ENCODE data around the gene OR2T10.
"Not testable (repeated sequence)": the region's sequence is repeated elsewhere in the genome, so short reads cannot be mapped to it uniquely, and the experiment has no call there.

OR2T10 gene

DNA sequence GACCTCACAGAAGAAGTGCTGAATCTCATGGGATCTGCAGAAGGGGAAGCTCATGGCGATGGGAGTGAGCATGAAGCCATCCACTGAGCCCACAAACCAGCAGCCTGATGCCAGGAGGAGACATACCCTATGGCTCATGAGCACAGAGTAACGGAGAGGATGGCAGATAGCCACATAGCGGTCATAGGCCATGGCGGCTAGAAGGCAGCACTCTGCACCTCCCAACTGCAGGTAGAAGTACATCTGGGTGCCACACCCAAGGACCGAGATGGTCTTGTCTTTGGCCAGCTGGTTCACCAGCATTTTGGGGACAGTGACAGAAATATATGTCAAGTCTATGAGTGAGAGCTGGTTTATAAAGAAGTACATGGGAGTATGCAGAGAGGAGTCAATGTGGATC is 4.3 kb downstream of the OR2T10 start:
- DNase-seq (ENCODE audit: low read depth in 3 of 3): no peak

- no peak for DNase-seq (ENCODE audit: low read depth in 3 of 3)
These were observed 4.8 kb downstream of the OR2T10 start for GRCh38 chr1:248592655-248593054.

DNA sequence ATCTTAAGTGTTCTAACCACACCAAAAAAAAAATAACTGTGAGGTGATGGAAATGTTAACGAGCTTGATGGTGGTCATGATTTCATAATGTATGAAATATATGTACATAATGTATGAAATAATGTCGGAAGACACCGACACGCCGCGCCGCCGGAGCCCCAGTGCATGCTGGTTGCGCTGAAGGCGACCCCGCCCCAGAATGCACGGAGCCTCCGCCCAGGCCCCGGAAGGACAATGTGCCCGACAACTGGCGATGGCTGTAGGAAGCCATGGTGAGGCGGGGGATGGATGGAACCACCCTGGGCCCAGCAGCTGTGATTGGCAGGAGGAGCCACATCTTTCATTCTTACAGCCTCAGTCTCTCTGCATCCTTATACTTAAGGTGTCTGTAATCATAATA is 7.4 kb downstream of the OR2T10 start:
- DNase-seq (ENCODE audit: low read depth in 3 of 3): no peak

- no peak for DNase-seq (ENCODE audit: low read depth in 3 of 3)
These were observed 8.2 kb downstream of the OR2T10 start for GRCh38 chr1:248589334-248589733.

GRCh38 chr1:248585266-248585665 is 12.2 kb downstream of the OR2T10 start:
- no peak for DNase-seq (ENCODE audit: low read depth in 3 of 3)

GRCh38 chr1:248576260-248576980 is 21.1 kb downstream of the OR2T10 start:
- no peak for DNase-seq (ENCODE audit: low read depth in 3 of 3)

DNA sequence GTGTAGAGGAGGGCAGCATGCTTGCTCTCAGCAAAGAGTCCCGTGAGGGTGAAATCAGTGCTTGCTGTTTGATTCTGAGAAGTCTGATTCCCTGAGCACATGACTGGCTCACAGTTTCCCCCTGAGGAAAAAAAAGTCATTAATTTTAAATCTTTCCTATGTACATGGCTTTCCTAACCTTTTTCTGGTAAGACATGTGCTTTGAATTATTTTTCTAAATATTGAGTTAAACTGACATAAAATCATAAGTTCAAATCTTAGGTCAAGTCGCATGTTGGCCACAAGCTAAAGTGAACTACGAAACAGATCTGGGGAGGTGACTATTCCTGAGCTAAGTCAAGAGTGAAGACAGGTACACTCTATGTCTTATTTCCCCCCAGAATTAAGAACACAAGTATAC is 22.8 kb downstream of the OR2T10 start, which contains the start of gene OR2T34:
Gene OR2T34 (minus strand): TSS at position 101 of the 400 bp plus-strand sequence. CDS start 0 bp downstream, at position 101.
- DNase-seq (ENCODE audit: low read depth in 3 of 3): not testable (repeated sequence)

- not testable (repeated sequence) for DNase-seq (ENCODE audit: low read depth in 3 of 3)
These were observed 23.6 kb downstream of the OR2T10 start for GRCh38 chr1:248573856-248574255.

GRCh38 chr1:248572049-248572448 is 25.5 kb downstream of the OR2T10 start:
- not testable (repeated sequence) for DNase-seq (ENCODE audit: low read depth in 3 of 3)

DNA sequence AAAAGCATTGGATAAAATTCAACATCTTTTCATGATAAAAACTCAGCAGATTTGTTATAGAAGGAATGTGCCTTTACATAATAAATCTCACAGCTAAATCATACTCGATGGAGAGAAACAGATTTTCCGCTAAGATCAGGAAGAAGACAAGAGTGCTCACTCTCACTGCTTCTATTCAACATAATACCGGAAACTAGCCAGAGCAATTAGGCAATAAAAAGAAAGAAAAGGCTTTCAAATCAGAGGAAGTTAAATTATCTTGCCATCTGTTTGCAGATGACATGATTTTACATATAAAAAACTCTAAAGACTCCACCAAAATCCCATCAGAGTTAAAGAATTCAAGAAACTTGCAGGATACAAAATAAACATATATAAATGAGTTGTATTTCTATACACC is 26.7 kb downstream of the OR2T10 start:
- DNase-seq (ENCODE audit: low read depth in 3 of 3): not testable (repeated sequence)

- DNase-seq (ENCODE audit: low read depth in 3 of 3): not testable (repeated sequence)
These were observed 28.5 kb downstream of the OR2T10 start for GRCh38 chr1:248569049-248569448.

GRCh38 chr1:248565530-248566373 is 31.7 kb downstream of the OR2T10 start:
- DNase-seq (ENCODE audit: low read depth in 3 of 3): not testable (repeated sequence)

DNA sequence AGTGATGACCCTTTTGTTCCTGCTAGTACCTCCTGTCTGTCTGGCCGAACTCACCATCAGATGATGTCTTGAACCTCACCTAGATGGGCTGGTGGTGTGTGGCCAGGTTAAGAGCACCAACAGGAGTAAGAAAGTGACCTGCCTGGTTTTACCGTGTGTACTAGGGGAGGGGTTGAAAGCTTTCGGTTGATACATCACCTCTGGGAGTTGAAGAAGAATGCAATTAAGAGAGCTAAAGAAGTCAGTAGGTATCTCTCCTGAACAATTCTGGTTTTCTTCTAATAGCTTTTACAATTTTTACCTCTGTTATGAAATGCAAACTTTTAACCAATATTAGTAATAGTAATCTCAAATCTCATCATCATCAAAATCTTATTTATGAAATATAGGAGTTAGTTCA is 34.8 kb downstream of the OR2T10 start, which contains the start of gene OR2T29:
Gene OR2T29 (minus strand): TSS at position 101 of the 400 bp plus-strand sequence. CDS start 3,281 bp downstream, outside the sequence.
- not testable (repeated sequence) for DNase-seq (ENCODE audit: low read depth in 3 of 3)

GRCh38 chr1:248551027-248551426 is 46.5 kb downstream of the OR2T10 start:
- DNase-seq (ENCODE audit: low read depth in 3 of 3): not testable (repeated sequence)

DNA sequence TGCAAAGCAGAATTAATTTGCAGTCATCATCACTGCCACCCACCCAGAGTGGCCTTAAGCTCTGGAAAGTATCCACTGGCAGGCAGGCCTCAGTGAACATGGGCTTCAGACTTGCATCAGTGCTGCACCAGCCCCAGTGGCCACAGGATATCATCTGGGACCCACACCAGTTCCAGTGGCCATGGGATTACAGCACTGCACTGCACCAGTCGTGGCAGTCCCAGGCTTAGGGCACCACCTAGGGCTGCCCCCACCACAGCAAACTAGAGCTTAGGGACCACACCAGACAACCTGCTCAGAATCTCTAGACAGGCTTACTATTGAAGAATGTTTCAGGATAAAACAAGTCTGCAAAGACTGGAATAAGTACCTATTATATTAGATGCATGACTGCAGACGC is 50.1 kb downstream of the OR2T10 start:
- not testable (repeated sequence) for DNase-seq (ENCODE audit: low read depth in 3 of 3)

Measured in stimulated activated CD4-positive, alpha-beta T cell treated with anti-CD3 and anti-CD28 coated beads, TNF-alpha, amount 100 ng/mL, for 4 hours (primary cell).